ENCODE measurements around the gene SPRTN.
A peak's percentile ranks its signal among the peaks of the same experiment; 100 is the strongest.

SPRTN gene

DNA sequence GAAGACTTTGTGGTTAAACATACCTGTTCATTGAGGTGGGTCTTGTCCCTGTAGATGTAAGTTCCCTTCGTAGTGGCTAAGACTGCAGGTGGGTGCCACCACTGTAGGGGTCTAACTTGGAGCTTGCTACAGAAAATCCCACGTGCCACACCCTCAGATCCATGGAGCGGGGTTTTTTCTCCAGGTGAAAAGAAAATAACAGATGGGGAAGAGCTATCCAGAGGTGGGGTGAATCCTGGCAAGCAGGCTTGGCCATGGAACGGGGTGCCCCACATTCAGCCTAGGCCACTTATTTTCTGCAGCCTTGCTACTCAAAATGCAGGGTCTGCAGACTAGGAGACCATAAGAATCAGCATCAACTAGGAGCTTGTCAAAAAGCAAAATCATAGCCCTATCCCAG, 24.4 kb upstream of the SPRTN start:
- TF ChIP-seq CTCF (conservative IDR thresholded peaks at IDR 0.05; ENCODE audit: low read depth, low read length): no peak
- H3K4me3 ChIP-seq (ENCODE audit: low read depth, low read length): no peak overlapping the region
- DNase-seq (ENCODE audit: low read depth): no peak

DNA sequence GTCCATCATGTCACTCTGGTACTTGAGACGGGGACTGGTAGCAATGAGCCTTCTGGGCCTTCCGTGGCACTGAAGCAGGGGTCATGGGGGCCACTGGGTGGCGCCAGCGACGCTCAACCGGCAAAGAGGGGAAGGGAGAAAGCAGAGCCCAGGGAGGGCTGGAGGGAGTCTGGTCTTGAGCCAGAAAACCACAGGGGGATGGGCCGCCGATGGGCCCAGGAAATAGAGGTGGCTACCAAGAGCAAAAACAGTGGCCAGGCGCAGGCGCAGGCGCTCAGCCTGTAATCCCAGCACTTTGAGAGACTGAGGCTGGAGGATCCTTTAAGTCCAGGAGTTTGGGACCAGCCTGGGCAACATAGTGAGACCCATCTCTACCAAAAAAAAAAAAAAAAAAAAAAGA, 22.2 kb upstream of the SPRTN start:
- peak; percentile 56 for TF ChIP-seq CTCF (conservative IDR thresholded peaks at IDR 0.05; ENCODE audit: low read depth, low read length)
- no peak overlapping the region for H3K4me3 ChIP-seq (ENCODE audit: low read depth, low read length)
- DNase-seq (ENCODE audit: low read depth): peak; percentile 37

DNA sequence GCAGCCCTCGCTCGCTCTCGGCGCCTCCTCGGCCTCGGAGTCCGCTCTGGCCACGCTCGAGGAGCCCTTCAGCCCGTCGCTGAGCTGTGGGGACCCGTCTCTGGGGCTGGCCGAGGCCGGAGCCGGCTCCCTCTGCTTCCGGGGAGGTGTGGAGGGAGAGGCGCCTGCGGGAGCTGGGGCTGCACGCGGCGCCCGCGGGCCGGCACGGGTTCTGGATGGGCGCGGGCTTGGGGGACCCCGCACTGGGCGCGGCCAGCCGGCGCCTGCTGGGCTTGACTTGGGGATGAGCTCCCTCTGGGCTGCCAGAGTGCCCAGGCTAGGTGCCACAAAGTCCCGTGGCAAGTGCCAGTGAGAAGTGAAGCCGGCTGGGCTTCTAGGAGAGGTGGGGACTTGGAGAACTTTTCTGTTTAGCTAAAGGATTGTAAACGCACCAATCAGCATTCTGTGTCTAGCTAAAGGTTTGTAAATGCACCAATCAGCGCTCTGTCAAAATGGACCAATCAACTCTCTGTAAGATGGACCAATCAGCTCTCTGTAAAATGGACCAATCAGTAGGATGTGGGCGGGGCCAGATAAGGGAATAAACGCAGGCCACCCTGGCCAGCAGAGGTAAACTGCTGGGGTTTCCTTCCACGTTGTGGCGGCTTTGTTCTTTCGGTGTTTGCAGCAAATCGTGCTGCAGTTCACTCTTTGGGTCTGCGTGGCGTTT, 20.6 kb upstream of the SPRTN start:
- no peak for TF ChIP-seq CTCF (conservative IDR thresholded peaks at IDR 0.05; ENCODE audit: low read depth, low read length)
- no peak for DNase-seq (ENCODE audit: low read depth)

DNA sequence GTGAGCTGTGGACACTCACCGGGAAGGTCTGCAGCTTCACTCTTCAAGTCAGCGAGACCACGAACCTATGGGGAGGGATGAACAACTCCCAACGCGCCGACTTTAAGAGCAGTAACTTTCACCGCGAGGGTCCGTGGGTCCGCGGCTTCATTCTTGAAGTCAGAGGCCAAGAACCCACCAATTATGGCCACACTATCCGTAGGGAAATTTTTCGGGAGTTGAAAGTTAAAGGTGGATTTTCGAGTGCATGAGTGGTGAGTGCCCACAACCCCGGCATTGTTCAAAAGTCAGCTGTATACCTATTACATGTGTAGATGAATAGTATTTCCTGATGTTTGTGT, 20.1 kb upstream of the SPRTN start:
- no peak for DNase-seq (ENCODE audit: low read depth)
- TF ChIP-seq CTCF (conservative IDR thresholded peaks at IDR 0.05; ENCODE audit: low read depth, low read length): no peak

More for the DNA sequence above, 20.6 kb upstream of the SPRTN start:
- no peak overlapping the region for H3K4me3 ChIP-seq (ENCODE audit: low read depth, low read length)

GRCh38 chr1:231318568-231318967, 19.5 kb upstream of the SPRTN start:
- DNase-seq (ENCODE audit: low read depth): no peak
- H3K4me3 ChIP-seq (ENCODE audit: low read depth, low read length): no peak overlapping the region
- no peak for TF ChIP-seq CTCF (conservative IDR thresholded peaks at IDR 0.05; ENCODE audit: low read depth, low read length)

More for the DNA sequence above, 20.1 kb upstream of the SPRTN start:
- H3K4me3 ChIP-seq (ENCODE audit: low read depth, low read length): no peak overlapping the region

DNA sequence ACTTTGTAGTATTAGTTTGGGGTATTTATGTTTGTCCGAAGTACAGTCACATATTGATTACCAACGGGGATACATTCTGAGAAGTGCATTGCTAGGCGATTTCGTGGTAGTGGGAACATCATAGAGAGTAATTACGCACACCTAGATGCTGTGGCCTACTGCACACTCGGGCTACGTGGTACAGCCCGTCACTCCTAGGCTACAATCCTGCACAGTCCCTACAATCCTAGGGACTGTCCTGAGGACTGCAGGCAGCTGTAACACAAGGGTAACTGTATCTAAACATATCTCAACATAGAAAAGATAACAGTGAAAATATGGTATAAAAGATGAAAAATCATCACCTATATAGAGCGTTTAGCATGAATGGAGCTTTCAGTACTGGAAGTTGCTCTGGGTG, 19.0 kb upstream of the SPRTN start:
- no peak overlapping the region for H3K4me3 ChIP-seq (ENCODE audit: low read depth, low read length)
- no peak for DNase-seq (ENCODE audit: low read depth)
- TF ChIP-seq CTCF (conservative IDR thresholded peaks at IDR 0.05; ENCODE audit: low read depth, low read length): no peak

- DNase-seq (ENCODE audit: low read depth): no peak
- no peak overlapping the region for H3K4me3 ChIP-seq (ENCODE audit: low read depth, low read length)
- TF ChIP-seq CTCF (conservative IDR thresholded peaks at IDR 0.05; ENCODE audit: low read depth, low read length): peak; percentile 33
Observed at GRCh38 chr1:231322880-231323530, 15.1 kb upstream of the SPRTN start.

Data from choroid plexus epithelial cell (primary cell).